Epithelial cell of proximal tubule (primary cell): Measurements from ENCODE around the gene TRIP13. TPM values are rescaled to one million over a fixed set of nuclear protein-coding genes. Genes with fewer than 3 reads are reported as not detected.
A peak's percentile ranks its signal among the peaks of the same experiment; 100 is the strongest.
"Not testable (repeated sequence)": the region's sequence is repeated elsewhere in the genome, so short reads cannot be mapped to it uniquely, and the experiment has no call there.

Experiments
- DNase-seq: peaks from one replicate; pipeline ENCODE4 v3.0.0-alpha.2; 2011; ENCODE audit warnings: low read depth
- H3K4me3 ChIP-seq: 2 replicates; pipeline ENCODE4 v1.5.1; 2011; ENCODE audit warnings: low read depth, mild to moderate bottlenecking, low read length
- CTCF ChIP-seq: conservative IDR thresholded peaks from 2 replicates; pipeline ENCODE4 v1.5.1; 2012; ENCODE audit warnings: low read depth, mild to moderate bottlenecking, low read length
- total RNA-seq: library from RNA; depleted of rRNA; stranded (reverse); fragments of >200 nt; gene quantifications from 2 replicates; pipeline ENCODE4 v1.2.3, GENCODE V29; 2015

TRIP13 gene
- total RNA-seq, 1 donor from 2014 or later = 66.7 TPM

GRCh38 chr5:926417-927171 lies 33.9 kb downstream of the TRIP13 start:
- no peak for DNase-seq
- TF ChIP-seq CTCF = peak; percentile 24
- H3K4me3 ChIP-seq = peak overlapping the region; percentile 41

- peak; percentile 0 for TF ChIP-seq CTCF
- H3K4me3 ChIP-seq = no peak overlapping the region
- no peak for DNase-seq
Observed at GRCh38 chr5:927172-928015, 34.7 kb downstream of the TRIP13 start.

GRCh38 chr5:929182-929581 lies 36.5 kb downstream of the TRIP13 start:
- H3K4me3 ChIP-seq = not testable (repeated sequence)

GRCh38 chr5:929596-929995 lies 36.9 kb downstream of the TRIP13 start:
- no peak for TF ChIP-seq CTCF

More at GRCh38 chr5:929182-929581, 36.5 kb downstream of the TRIP13 start:
- DNase-seq = not testable (repeated sequence)

GRCh38 chr5:930866-931265 lies 38.2 kb downstream of the TRIP13 start:
- no peak overlapping the region for H3K4me3 ChIP-seq
- no peak for TF ChIP-seq CTCF
- no peak for DNase-seq

More at GRCh38 chr5:929596-929995, 36.9 kb downstream of the TRIP13 start:
- no peak overlapping the region for H3K4me3 ChIP-seq
- DNase-seq = no peak

- TF ChIP-seq CTCF = no peak
- no peak overlapping the region for H3K4me3 ChIP-seq
- DNase-seq = no peak
Observed at GRCh38 chr5:931570-932145, 39.0 kb downstream of the TRIP13 start.

GRCh38 chr5:932151-932627 lies 39.5 kb downstream of the TRIP13 start:
- no peak for TF ChIP-seq CTCF
- no peak for DNase-seq
- H3K4me3 ChIP-seq = no peak overlapping the region
